ENCODE measurements around the gene TMEM44. TPM values are rescaled to one million over a fixed set of nuclear protein-coding genes. Genes with fewer than 3 reads are reported as not detected.
A peak's percentile ranks its signal among the peaks of the same experiment; 100 is the strongest.

TMEM44 gene
- total and polyA plus RNA-seq, 8 donors = 13.4 to 46.2 (median 34.9) TPM

DNA sequence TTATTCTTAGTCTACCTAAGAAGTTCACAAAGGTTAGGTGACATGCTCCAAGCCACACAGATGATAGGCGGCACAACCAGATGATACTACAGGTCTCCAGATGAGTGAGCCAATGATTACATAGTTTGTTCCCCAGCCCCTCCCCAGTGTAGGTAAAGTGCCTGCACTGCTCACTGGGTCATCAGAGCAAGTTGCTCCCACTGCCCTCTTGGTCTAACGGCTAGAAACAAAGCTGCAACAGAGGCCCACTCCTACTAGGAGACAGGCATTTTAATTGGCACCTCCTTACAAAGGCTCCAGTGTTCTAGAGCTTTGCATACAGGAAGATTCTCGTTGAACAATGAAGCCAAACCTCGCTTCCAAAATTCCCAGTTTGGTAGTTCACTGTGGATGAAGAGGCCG lies 47.3 kb downstream of the TMEM44 start:
- Histone ChIP-seq H3K27ac (no peak overlapping the region), H3K9me3 (no peaks in the 10 kb centered on the region), H3K4me1 (peaks cover 9 to 39% of the 10 kb centered on the region in 2 donors), H3K36me3 (peaks cover 0 to 9% of the 10 kb centered on the region in 2 donors), H3K4me3 (no peak overlapping the region), H3K27me3 (no peaks in the 10 kb centered on the region)
- ATAC-seq = no peak
- TF ChIP-seq, protein P1, sequence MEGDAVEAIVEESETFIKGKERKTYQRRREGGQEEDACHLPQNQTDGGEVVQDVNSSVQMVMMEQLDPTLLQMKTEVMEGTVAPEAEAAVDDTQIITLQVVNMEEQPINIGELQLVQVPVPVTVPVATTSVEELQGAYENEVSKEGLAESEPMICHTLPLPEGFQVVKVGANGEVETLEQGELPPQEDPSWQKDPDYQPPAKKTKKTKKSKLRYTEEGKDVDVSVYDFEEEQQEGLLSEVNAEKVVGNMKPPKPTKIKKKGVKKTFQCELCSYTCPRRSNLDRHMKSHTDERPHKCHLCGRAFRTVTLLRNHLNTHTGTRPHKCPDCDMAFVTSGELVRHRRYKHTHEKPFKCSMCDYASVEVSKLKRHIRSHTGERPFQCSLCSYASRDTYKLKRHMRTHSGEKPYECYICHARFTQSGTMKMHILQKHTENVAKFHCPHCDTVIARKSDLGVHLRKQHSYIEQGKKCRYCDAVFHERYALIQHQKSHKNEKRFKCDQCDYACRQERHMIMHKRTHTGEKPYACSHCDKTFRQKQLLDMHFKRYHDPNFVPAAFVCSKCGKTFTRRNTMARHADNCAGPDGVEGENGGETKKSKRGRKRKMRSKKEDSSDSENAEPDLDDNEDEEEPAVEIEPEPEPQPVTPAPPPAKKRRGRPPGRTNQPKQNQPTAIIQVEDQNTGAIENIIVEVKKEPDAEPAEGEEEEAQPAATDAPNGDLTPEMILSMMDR (IDR thresholded peaks at IDR 0.05) = no peak
- DNase-seq = no peak
- intact Hi-C loops (cut with DNase I) = no loop called here

DNA sequence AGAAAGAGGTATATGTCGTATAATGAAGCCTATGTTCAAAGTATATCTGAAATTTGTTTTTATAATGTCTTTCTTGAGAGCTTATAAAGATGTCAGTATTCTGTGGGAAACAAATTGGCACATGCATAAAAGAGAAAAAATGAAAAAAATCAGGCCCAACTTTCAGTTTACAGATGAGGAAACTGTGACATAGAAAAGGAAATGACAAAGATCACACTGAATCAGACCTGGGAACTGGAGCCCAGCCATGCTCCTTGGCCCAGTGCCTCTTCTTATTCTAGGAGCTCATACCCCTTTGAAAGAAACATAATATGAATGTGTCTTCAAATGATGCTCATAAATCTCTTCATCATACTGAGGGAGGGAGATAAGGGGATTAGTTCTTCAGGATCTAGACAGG lies 48.4 kb downstream of the TMEM44 start:
- intact Hi-C loops (cut with DNase I) = no loop called here
- H3K9me3 ChIP-seq = no peaks in the 10 kb centered on the region
- peak overlapping the region in 1 of 2 donors; percentile 84 for H3K4me3 ChIP-seq
- ATAC-seq = no peak
- H3K27ac ChIP-seq = peak overlapping the region; percentile 90 to 97
- peaks cover 9 to 39% of the 10 kb centered on the region in 2 donors for H3K4me1 ChIP-seq
- no peak for DNase-seq
- H3K27me3 ChIP-seq = no peaks in the 10 kb centered on the region
- TF ChIP-seq, protein P1 (IDR thresholded peaks at IDR 0.05) = no peak
- H3K36me3 ChIP-seq = peaks cover 0 to 9% of the 10 kb centered on the region in 2 donors

DNA sequence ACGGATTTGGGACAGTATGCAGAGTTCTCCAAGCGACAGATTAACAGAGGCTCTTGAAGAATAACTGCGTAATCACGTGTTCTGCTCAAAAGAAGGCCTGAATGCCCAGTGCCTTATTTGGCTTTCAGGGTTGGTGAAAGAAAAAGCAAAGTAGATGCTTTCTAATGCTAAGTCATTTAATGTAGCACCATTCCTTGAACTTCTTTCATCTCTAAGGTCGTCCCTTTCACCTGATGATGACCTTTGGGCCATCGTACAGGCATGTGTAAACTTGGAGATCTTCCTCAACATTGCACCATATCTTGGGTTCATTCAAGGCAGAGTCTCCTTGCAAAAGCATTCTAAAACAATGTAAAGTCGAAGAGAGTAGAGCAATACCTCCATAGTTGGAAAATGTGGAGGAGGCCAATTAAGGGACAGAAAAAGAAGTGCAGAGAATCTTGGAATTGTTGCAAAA lies 48.9 kb downstream of the TMEM44 start:
- no peaks in the 10 kb centered on the region for H3K27me3 ChIP-seq
- ATAC-seq (peak; percentile 30), DNase-seq (no peak)
- intact Hi-C loops (cut with DNase I) = no loop called here
- peaks cover 9 to 41% of the 10 kb centered on the region in 2 donors for H3K4me1 ChIP-seq
- H3K36me3 ChIP-seq = peaks cover 0 to 9% of the 10 kb centered on the region in 2 donors
- TF ChIP-seq, protein P1 (IDR thresholded peaks at IDR 0.05) = no peak
- no peaks in the 10 kb centered on the region for H3K9me3 ChIP-seq
- peak overlapping the region; percentile 60 to 84 for H3K4me3 ChIP-seq
- H3K27ac ChIP-seq = peak overlapping the region; percentile 90 to 97

DNA sequence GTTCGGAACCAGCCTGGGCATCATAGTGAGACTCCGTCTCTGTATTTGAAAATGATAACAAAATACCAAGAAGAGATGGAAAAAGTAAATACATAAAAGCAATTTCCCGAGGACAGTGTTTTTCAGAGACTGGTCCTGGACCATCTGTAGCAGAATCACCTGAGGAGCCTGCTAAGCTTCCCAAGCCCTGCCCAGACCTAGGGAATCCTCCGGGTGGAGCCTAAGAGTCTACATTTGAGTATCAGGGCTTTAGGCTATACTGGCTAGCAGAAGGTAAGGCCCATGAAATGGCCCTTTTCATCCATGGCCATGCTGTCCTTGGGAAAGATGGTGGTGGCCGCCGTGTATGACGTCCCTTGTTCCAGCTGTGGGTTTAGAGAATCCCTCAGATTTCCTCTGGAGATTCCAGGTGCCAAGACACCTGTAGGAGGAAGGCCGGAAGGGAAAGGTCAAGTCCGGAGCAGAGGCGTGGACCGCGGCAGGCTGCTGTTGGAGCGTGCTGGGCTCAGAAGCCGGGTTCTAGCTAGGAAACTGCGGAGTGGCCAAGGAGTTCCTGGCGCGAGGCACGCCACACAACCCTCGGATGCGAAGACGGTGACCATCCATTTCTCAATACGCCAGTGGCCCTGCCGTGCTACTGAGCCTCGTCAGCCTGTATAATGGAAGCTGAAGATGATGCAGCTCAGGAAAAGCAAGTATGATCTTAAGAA lies 50.9 kb downstream of the TMEM44 start:
- ATAC-seq = no peak
- no peak for DNase-seq
- TF ChIP-seq, protein P1 (IDR thresholded peaks at IDR 0.05) = no peak
- intact Hi-C loops (cut with DNase I) = no loop called here
- Histone ChIP-seq H3K36me3 (peaks cover 0 to 2% of the 10 kb centered on the region in 2 donors), H3K9me3 (no peaks in the 10 kb centered on the region), H3K4me3 (no peak overlapping the region), H3K27me3 (no peaks in the 10 kb centered on the region), H3K27ac (no peak overlapping the region), H3K4me1 (peaks cover 9 to 52% of the 10 kb centered on the region in 2 donors)

DNA sequence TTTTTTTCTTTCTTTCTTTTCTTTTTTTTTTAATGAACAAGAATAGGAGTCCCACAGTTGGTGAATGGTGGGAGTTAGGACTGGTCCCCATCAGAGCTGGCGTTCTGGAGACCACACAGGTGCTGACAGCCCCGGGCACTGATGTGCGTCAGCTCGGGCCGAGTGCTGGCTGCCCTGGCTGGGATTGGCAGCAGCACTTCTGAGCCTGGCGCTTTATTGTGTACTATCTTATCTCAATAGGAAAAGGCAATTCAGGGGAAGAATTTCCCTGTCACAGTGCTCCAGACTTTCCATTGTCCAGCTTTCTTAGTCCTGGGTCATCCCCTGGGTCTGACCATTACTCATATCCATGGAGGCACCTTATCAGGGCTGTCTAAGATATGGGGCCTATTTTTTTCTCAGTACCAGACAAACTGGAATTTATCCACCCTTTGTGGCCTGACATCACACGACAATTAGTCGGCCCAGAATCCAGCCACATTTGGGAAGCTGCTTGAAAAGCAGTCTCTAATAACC lies 54.1 kb downstream of the TMEM44 start:
- ATAC-seq = no peak
- intact Hi-C loops (cut with DNase I) = no loop called here
- TF ChIP-seq, protein P1 (IDR thresholded peaks at IDR 0.05) = no peak
- no peaks in the 10 kb centered on the region for H3K27me3 ChIP-seq
- no peaks in the 10 kb centered on the region for H3K36me3 ChIP-seq
- no peak for DNase-seq
- H3K4me1 ChIP-seq = peaks cover 0 to 46% of the 10 kb centered on the region in 2 donors
- H3K4me3 ChIP-seq = no peak overlapping the region
- H3K27ac ChIP-seq = no peak overlapping the region
- H3K9me3 ChIP-seq = no peaks in the 10 kb centered on the region
